H9 (cell line): ENCODE measurements around the gene ADAMTSL3. TPM values are rescaled to one million over a fixed set of nuclear protein-coding genes. Genes with fewer than 3 reads are reported as not detected.

Experiments
- DNase-seq: peaks from one replicate; pipeline ENCODE4 v3.0.0-alpha.2; 2017
- H2AFZ ChIP-seq: one replicate; pipeline ENCODE4 v1.6.1; 2013; ENCODE audit warnings: mild to moderate bottlenecking, low read length, control low read depth, moderate library complexity
- H2AK5ac ChIP-seq: 2 replicates; pipeline ENCODE4 v1.6.1; 2013; ENCODE audit warnings: low read length, control low read depth, mixed read lengths; ENCODE audit not compliant: insufficient read length
- H2BK120ac ChIP-seq: one replicate; pipeline ENCODE4 v1.6.1; 2013; ENCODE audit warnings: low read depth, mild to moderate bottlenecking, low read length, control low read depth, inconsistent platforms; ENCODE audit not compliant: poor library complexity, severe bottlenecking
- H2BK12ac ChIP-seq: 2 replicates; pipeline ENCODE4 v1.6.1; 2013; ENCODE audit warnings: low read length, control low read depth, mixed read lengths, low read depth; ENCODE audit not compliant: insufficient read length
- H2BK15ac ChIP-seq: 2 replicates; pipeline ENCODE4 v1.6.1; 2013; ENCODE audit warnings: low read depth, low read length, control low read depth
- H2BK20ac ChIP-seq: one replicate; pipeline ENCODE4 v1.6.1; 2013; ENCODE audit warnings: low read depth, mild to moderate bottlenecking, low read length, control low read depth, inconsistent platforms; ENCODE audit not compliant: poor library complexity, severe bottlenecking
- H2BK5ac ChIP-seq: 2 replicates; pipeline ENCODE4 v1.6.1; 2013; ENCODE audit warnings: low read length, control low read depth, mixed read lengths; ENCODE audit not compliant: insufficient read length
- H3K14ac ChIP-seq: 2 replicates; pipeline ENCODE4 v1.6.1; 2013; ENCODE audit warnings: low read length, control low read depth; ENCODE audit not compliant: insufficient read depth
- H3K18ac ChIP-seq: 2 replicates; pipeline ENCODE4 v1.6.1; 2013; ENCODE audit warnings: low read depth, mild to moderate bottlenecking, mixed read lengths, low read length, control low read depth; ENCODE audit not compliant: insufficient read length
- H3K23ac ChIP-seq: 2 replicates; pipeline ENCODE4 v1.6.1; 2013; ENCODE audit warnings: low read length, control low read depth, mixed read lengths, low read depth; ENCODE audit not compliant: insufficient read length
- H3K23me2 ChIP-seq: 2 replicates; pipeline ENCODE4 v1.6.1; 2013; ENCODE audit warnings: low read depth, mild to moderate bottlenecking, mixed read lengths, low read length, control low read depth; ENCODE audit not compliant: insufficient read length, poor library complexity, severe bottlenecking
- H3K27ac ChIP-seq: 2 replicates; pipeline ENCODE4 v1.5.1; 2013; ENCODE audit warnings: low read length, control low read depth, mixed read lengths, low read depth; ENCODE audit not compliant: insufficient read length
- H3K27me3 ChIP-seq: 2 replicates; pipeline ENCODE4 v1.6.1; 2013; ENCODE audit warnings: low read length, control low read depth, inconsistent platforms; ENCODE audit not compliant: insufficient read depth
- H3K4ac ChIP-seq: 2 replicates; pipeline ENCODE4 v1.6.1; 2013; ENCODE audit warnings: low read depth, mild to moderate bottlenecking, control low read depth, inconsistent platforms, low read length, moderate library complexity
- H3K4me1 ChIP-seq: 2 replicates; pipeline ENCODE4 v1.6.1; 2013; ENCODE audit warnings: low read length, control low read depth, inconsistent platforms; ENCODE audit not compliant: insufficient read depth
- H3K4me2 ChIP-seq: 2 replicates; pipeline ENCODE4 v1.6.1; 2013; ENCODE audit warnings: low read length, control low read depth, mixed read lengths; ENCODE audit not compliant: insufficient read length, insufficient read depth
- H3K56ac ChIP-seq: 2 replicates; pipeline ENCODE4 v1.6.1; 2013; ENCODE audit warnings: low read depth, mild to moderate bottlenecking, mixed read lengths, low read length, control low read depth; ENCODE audit not compliant: insufficient read length
- H3K79me1 ChIP-seq: 2 replicates; pipeline ENCODE4 v1.6.1; 2013; ENCODE audit warnings: low read depth, mild to moderate bottlenecking, moderate library complexity, low read length, control low read depth, inconsistent platforms; ENCODE audit not compliant: insufficient read depth, poor library complexity, severe bottlenecking
- H3K79me2 ChIP-seq: 2 replicates; pipeline ENCODE4 v1.6.1; 2013; ENCODE audit warnings: low read length, control low read depth, inconsistent platforms; ENCODE audit not compliant: insufficient read depth
- H3K9ac ChIP-seq: 2 replicates; pipeline ENCODE4 v1.6.1; 2013; ENCODE audit warnings: low read length, control low read depth, mixed read lengths; ENCODE audit not compliant: insufficient read length; ENCODE audit errors: extremely low read depth
- H3K9me3 ChIP-seq: one replicate; pipeline ENCODE4 v1.6.1; 2013; ENCODE audit warnings: low read depth, low read length, inconsistent platforms; ENCODE audit not compliant: control insufficient read depth
- H3T11ph ChIP-seq: one replicate; pipeline ENCODE4 v1.6.1; 2013; ENCODE audit warnings: mild to moderate bottlenecking, low read length, control low read depth, inconsistent platforms
- H4K20me1 ChIP-seq: one replicate; pipeline ENCODE4 v1.6.1; 2013; ENCODE audit not compliant: control insufficient read depth, insufficient read length, insufficient read depth
- H4K5ac ChIP-seq: 2 replicates; pipeline ENCODE4 v1.6.1; 2013; ENCODE audit warnings: low read depth, mild to moderate bottlenecking, mixed read lengths, low read length, control low read depth; ENCODE audit not compliant: insufficient read length
- H4K8ac ChIP-seq: replicated peaks from 2 replicates; pipeline ENCODE4 v1.6.1; 2013; ENCODE audit warnings: low read length, control low read depth, mixed read lengths, low read depth; ENCODE audit not compliant: insufficient read length
- H4K91ac ChIP-seq: 2 replicates; pipeline ENCODE4 v1.6.1; 2013; ENCODE audit warnings: low read depth, mild to moderate bottlenecking, moderate library complexity, mixed read lengths, low read length, control low read depth; ENCODE audit not compliant: insufficient read length
- H3K27ac Mint-ChIP-seq, 3 experiments: 2 replicates in 2 of 3; 3 replicates in 1 of 3; pipeline ENCODE4 v1.8.0; 2020 to 2021; ENCODE audit warnings: mixed read lengths in 3 of 3, mild to moderate bottlenecking in 1 of 3, moderate library complexity in 1 of 3
- H3K27me3 Mint-ChIP-seq: 2 replicates; pipeline ENCODE4 v1.8.0; 2021; ENCODE audit warnings: low read depth, mild to moderate bottlenecking, moderate library complexity, mixed read lengths
- H3K36me3 Mint-ChIP-seq, 3 experiments: 2 replicates in 2 of 3; 3 replicates in 1 of 3; pipeline ENCODE4 v1.8.0; 2020 to 2021; ENCODE audit warnings: low read depth in 3 of 3, mixed read lengths in 3 of 3; ENCODE audit not compliant: insufficient read depth in 1 of 3
- H3K4me1 Mint-ChIP-seq, 2 experiments: 2 replicates each; pipeline ENCODE4 v1.8.0; 2020; ENCODE audit warnings: mixed read lengths in 2 of 2
- H3K4me3 Mint-ChIP-seq, 2 experiments: 2 replicates in 1 of 2; 3 replicates in 1 of 2; pipeline ENCODE4 v1.8.0; 2020 to 2021; ENCODE audit warnings: mild to moderate bottlenecking in 2 of 2, mixed read lengths in 2 of 2, moderate library complexity in 1 of 2
- H3K9me3 Mint-ChIP-seq, 2 experiments: 2 replicates in 1 of 2; 3 replicates in 1 of 2; pipeline ENCODE4 v1.8.0; 2020; ENCODE audit warnings: mild to moderate bottlenecking in 2 of 2, mixed read lengths in 2 of 2, moderate library complexity in 1 of 2
- CTCF ChIP-seq: fragments of 200-600 bp; sonication (generic); conservative IDR thresholded peaks from 3 replicates; pipeline ENCODE4 v1.8.0; 2021; ENCODE audit warnings: antibody characterized with exemption, mild to moderate bottlenecking
- WGBS: extraction: QIAGEN DNeasy Blood & Tissue Kit; methylation state at CpG from one replicate; pipeline ENCODE4 v1.1.7; 2013; ENCODE audit warnings: missing lambda C conversion rate, low lambda C conversion rate, mixed read lengths; ENCODE audit not compliant: insufficient read length; ENCODE audit errors: extremely low coverage; 5-methylcytosine and 5-hydroxymethylcytosine counted together
- total RNA-seq: library from RNA; stranded (reverse); gene quantifications from 2 replicates; pipeline ENCODE4 v1.2.1, GENCODE V29; 2021

The ADAMTSL3 gene
- total RNA-seq, 1 experiment from 2014 or later, result 0.39 TPM

GRCh38 chr15:83893308-83893707 is 239.4 kb downstream of the ADAMTSL3 start:
- H3K27ac ChIP-seq, result no peak overlapping the region
- WGBS, result no CpG with 5 or more reads among the region's 3 CpGs
- no peak overlapping the region for H3K4ac ChIP-seq
- no peaks in the 10 kb centered on the region for H3K23me2 ChIP-seq
- H3K79me2 ChIP-seq, result no peaks in the 10 kb centered on the region
- H3K56ac ChIP-seq, result no peak overlapping the region
- no peak overlapping the region for H3T11ph ChIP-seq
- H2BK5ac ChIP-seq, result no peak overlapping the region
- H4K20me1 ChIP-seq, result no peaks in the 10 kb centered on the region
- no peak overlapping the region for H3K9ac ChIP-seq
- Mint-ChIP-seq H3K36me3 (no peaks in the 10 kb centered on the region), H3K27ac (no peak overlapping the region), H3K9me3 (no peaks in the 10 kb centered on the region), H3K4me1 (peaks cover 0 to 2% of the 10 kb centered on the region in 2 experiments; a peak in 2 of 4 replicates), H3K4me3 (no peak overlapping the region), H3K27me3 (peaks cover 2% of the 10 kb centered on the region; the same call in 1 of the 2 replicates)
- no peak for TF ChIP-seq CTCF
- no peak overlapping the region for H3K23ac ChIP-seq
- H2BK12ac ChIP-seq, result no peak overlapping the region
- H2AK5ac ChIP-seq, result no peak overlapping the region
- DNase-seq, result no peak
- no peaks in the 10 kb centered on the region for H3K27me3 ChIP-seq
- no peak overlapping the region for H2BK15ac ChIP-seq
- no peak overlapping the region for H3K14ac ChIP-seq
- H3K4me1 ChIP-seq, result no peaks in the 10 kb centered on the region
- H3K79me1 ChIP-seq, result no peaks in the 10 kb centered on the region
- no peaks in the 10 kb centered on the region for H3K9me3 ChIP-seq
- no peak overlapping the region for H2BK120ac ChIP-seq
- no peak overlapping the region for H4K8ac ChIP-seq
- no peak overlapping the region for H3K18ac ChIP-seq
- no peak overlapping the region for H2BK20ac ChIP-seq
- H3K4me2 ChIP-seq, result no peak overlapping the region
- no peak overlapping the region for H2AFZ ChIP-seq
- no peak overlapping the region for H4K91ac ChIP-seq
- H4K5ac ChIP-seq, result no peak overlapping the region
